ENCODE results near the gene SIPA1L3.
A peak's percentile ranks its signal among the peaks of the same experiment; 100 is the strongest.

DNA sequence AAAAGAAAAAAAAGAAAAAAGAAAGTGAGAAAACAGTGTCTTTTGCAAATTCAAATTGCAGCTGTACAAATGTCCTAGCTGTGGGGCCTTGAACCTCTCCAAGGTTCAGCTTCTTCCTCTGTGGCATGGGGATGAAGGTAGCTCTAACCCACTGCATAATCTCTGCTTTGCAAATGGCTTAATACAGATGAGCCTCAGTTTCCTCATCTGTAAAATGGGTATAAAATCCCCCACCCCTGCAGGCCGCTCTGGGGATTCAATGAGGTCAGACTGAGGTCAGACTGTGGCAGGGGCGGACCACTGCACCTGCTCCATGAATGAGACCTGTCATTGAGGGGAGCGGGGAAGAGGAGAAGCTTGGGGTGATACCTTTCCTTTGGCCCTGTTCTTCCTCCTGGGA lies 311.2 kb downstream of the SIPA1L3 start:
- TF ChIP-seq RCOR1 (IDR thresholded peaks at IDR 0.05; ENCODE audit: low read depth, low read length) (peak; percentile 63; the same call in 1 of the 2 replicates), HMGXB4 (CRISPR knock-in tag; IDR thresholded peaks at IDR 0.05; ENCODE audit: borderline replicate concordance) (no peak), POLR2A (IDR thresholded peaks at IDR 0.05; ENCODE audit: low read length) (no peak), REST (IDR thresholded peaks at IDR 0.05) (no peak)
- TF ChIP-seq, protein P1, sequence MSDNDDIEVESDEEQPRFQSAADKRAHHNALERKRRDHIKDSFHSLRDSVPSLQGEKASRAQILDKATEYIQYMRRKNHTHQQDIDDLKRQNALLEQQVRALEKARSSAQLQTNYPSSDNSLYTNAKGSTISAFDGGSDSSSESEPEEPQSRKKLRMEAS (IDR thresholded peaks at IDR 0.05), result no peak
- TF ChIP-seq, protein P2, sequence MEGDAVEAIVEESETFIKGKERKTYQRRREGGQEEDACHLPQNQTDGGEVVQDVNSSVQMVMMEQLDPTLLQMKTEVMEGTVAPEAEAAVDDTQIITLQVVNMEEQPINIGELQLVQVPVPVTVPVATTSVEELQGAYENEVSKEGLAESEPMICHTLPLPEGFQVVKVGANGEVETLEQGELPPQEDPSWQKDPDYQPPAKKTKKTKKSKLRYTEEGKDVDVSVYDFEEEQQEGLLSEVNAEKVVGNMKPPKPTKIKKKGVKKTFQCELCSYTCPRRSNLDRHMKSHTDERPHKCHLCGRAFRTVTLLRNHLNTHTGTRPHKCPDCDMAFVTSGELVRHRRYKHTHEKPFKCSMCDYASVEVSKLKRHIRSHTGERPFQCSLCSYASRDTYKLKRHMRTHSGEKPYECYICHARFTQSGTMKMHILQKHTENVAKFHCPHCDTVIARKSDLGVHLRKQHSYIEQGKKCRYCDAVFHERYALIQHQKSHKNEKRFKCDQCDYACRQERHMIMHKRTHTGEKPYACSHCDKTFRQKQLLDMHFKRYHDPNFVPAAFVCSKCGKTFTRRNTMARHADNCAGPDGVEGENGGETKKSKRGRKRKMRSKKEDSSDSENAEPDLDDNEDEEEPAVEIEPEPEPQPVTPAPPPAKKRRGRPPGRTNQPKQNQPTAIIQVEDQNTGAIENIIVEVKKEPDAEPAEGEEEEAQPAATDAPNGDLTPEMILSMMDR (IDR thresholded peaks at IDR 0.05), result no peak
